Measurements from ENCODE around the gene LENG8. TPM values are rescaled to one million over a fixed set of nuclear protein-coding genes. Genes with fewer than 3 reads are reported as not detected.

LENG8 gene
- total RNA-seq, 1 experiment from 2014 or later, result 55.5 TPM

DNA sequence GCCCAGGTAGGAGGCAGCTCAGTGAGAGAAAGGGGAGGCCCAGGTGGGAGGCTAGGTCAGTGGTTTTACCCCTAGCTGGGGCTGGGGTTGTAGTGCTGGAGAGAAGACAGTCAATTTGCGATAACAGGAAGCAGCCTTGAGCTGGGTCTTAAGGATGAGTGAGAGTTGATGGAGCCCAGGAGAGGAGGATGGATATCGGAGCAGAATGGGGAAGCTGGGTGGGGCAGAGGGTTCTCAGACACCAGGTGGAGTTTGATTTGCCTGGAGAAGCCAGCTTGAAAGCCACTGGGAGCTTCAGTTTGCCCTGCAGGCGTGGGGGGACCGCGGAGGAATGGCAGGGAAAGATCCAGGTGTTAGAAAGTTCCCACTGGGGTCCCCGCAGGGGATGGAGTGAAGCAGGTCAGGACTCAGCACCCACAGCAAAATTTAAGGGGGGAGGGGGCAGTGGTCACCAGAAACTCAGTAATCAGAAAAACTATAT, 24.9 kb downstream of the LENG8 start:
- Histone ChIP-seq H3K4me2 (ENCODE audit: low read length) (no peak overlapping the region), H2AFZ (ENCODE audit: low read length) (no peak overlapping the region), H3K9ac (ENCODE audit: low read length) (no peak overlapping the region), H3F3A (ENCODE audit: low read length, unreplicated experiment) (no peaks in the 10 kb centered on the region), H3K79me2 (ENCODE audit: low read length) (no peaks in the 10 kb centered on the region), H3K27me3 (ENCODE audit: low read length) (peaks cover 24% of the 10 kb centered on the region), H3K4me3 (ENCODE audit: low read length) (no peak overlapping the region), H3K9me2 (replicated peaks; ENCODE audit: low read length) (no peaks in the 10 kb centered on the region), H3K4me1 (ENCODE audit: insufficient read depth, low read length) (peaks cover 13% of the 10 kb centered on the region; the same call in 1 of the 2 replicates), H3K36me3 (ENCODE audit: low read depth, low read length) (no peaks in the 10 kb centered on the region), H3K9me3 (ENCODE audit: low read length) (no peaks in the 10 kb centered on the region), H3K27ac (ENCODE audit: low read length) (no peak overlapping the region), H4K20me1 (ENCODE audit: low read length) (no peaks in the 10 kb centered on the region)
- no peak for TF ChIP-seq EZH2phosphoT487 (IDR thresholded peaks at IDR 0.05; ENCODE audit: borderline replicate concordance, low read length)
- TF ChIP-seq EZH2 (IDR thresholded peaks at IDR 0.05; ENCODE audit: low read length, unreplicated experiment), result no peak
- TF ChIP-seq CTCF (conservative IDR thresholded peaks at IDR 0.05; ENCODE audit: low read depth, low read length), result no peak
- BruUV-seq (replicated peaks), result no TSS peak
- DNase-seq (no peak), ATAC-seq (no peak)
- ChIA-PET POLR2A (ENCODE audit: unreplicated experiment) (no interaction called here), CTCF (no interaction called here)
- intact Hi-C loops (cut with micrococcal nuclease), result no loop called here

DNA sequence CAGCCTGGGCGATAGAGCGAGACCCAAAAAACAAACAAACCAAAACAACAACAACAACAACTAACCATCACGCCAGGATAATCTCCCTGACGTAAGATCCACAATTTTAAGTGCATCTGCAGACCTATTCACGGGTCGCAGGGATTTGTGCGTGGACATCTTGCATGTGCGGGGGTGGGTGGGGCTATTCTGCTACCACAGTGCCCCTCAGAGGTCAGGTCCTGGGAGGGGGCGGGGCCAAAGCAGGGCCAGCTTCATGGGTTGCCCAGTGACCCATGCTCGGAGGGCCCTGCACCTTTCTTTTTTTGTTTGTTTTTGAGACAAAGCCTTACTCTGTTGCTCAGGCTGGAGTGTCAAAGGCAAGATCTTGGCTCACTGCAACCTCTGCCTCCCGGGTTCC, 26.7 kb downstream of the LENG8 start:
- Histone ChIP-seq H2AFZ (ENCODE audit: low read length) (no peak overlapping the region), H3K27me3 (ENCODE audit: low read length) (peaks cover 15% of the 10 kb centered on the region), H3K9me3 (ENCODE audit: low read length) (no peaks in the 10 kb centered on the region), H3K4me2 (ENCODE audit: low read length) (no peak overlapping the region), H3K27ac (ENCODE audit: low read length) (no peak overlapping the region), H3K79me2 (ENCODE audit: low read length) (no peaks in the 10 kb centered on the region), H4K20me1 (ENCODE audit: low read length) (no peaks in the 10 kb centered on the region), H3K36me3 (ENCODE audit: low read depth, low read length) (no peaks in the 10 kb centered on the region), H3K9me2 (replicated peaks; ENCODE audit: low read length) (no peaks in the 10 kb centered on the region), H3K9ac (ENCODE audit: low read length) (no peak overlapping the region), H3K4me3 (ENCODE audit: low read length) (no peak overlapping the region), H3F3A (ENCODE audit: low read length, unreplicated experiment) (no peaks in the 10 kb centered on the region), H3K4me1 (ENCODE audit: insufficient read depth, low read length) (peaks cover 8% of the 10 kb centered on the region; the same call in 1 of the 2 replicates)
- no TSS peak for BruUV-seq (replicated peaks)
- ATAC-seq (no peak), DNase-seq (no peak)
- POLR2A ChIA-PET (ENCODE audit: unreplicated experiment), result no interaction called here
- intact Hi-C loops (cut with micrococcal nuclease), result no loop called here
- CTCF ChIA-PET, result no interaction called here
- TF ChIP-seq CTCF (conservative IDR thresholded peaks at IDR 0.05; ENCODE audit: low read depth, low read length), result no peak
- TF ChIP-seq EZH2 (IDR thresholded peaks at IDR 0.05; ENCODE audit: low read length, unreplicated experiment), result no peak
- no peak for TF ChIP-seq EZH2phosphoT487 (IDR thresholded peaks at IDR 0.05; ENCODE audit: borderline replicate concordance, low read length)

DNA sequence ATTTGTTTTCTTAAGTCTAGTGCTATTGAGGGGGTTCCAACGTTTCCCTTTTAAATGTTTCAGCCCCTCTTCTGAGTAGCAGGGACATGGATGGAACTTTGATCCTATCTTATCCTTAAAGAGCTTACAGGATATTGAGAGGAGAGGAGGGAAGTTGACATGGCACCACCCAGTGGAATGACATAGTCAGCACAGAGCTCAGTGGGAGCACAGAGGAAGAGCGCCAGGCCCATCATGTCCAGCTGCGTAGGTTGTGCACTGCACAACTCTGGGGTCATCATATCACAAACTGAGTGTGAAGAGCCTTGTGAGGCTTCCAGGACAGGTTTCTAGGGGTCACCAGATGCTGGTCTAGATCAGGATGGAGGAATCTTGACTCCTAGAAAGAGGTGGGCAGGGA, 28.7 kb downstream of the LENG8 start:
- Histone ChIP-seq H3K9me3 (ENCODE audit: low read length) (no peaks in the 10 kb centered on the region), H3K9me2 (replicated peaks; ENCODE audit: low read length) (no peaks in the 10 kb centered on the region), H3K4me1 (ENCODE audit: insufficient read depth, low read length) (no peaks in the 10 kb centered on the region), H3K27ac (ENCODE audit: low read length) (no peak overlapping the region), H3K36me3 (ENCODE audit: low read depth, low read length) (no peaks in the 10 kb centered on the region), H3K27me3 (ENCODE audit: low read length) (0 out of 2 replicates have a peak, but pooled peaks cover 7% of the 10 kb centered on the region), H3K79me2 (ENCODE audit: low read length) (no peaks in the 10 kb centered on the region), H2AFZ (ENCODE audit: low read length) (no peak overlapping the region), H3K9ac (ENCODE audit: low read length) (no peak overlapping the region), H4K20me1 (ENCODE audit: low read length) (no peaks in the 10 kb centered on the region), H3K4me2 (ENCODE audit: low read length) (no peak overlapping the region), H3F3A (ENCODE audit: low read length, unreplicated experiment) (no peaks in the 10 kb centered on the region), H3K4me3 (ENCODE audit: low read length) (no peak overlapping the region)
- no TSS peak for BruUV-seq (replicated peaks)
- peak; percentile 46 for DNase-seq
- ChIA-PET POLR2A (ENCODE audit: unreplicated experiment) (no interaction called here), CTCF (interaction anchor here (0.7 to 1.0 kb wide), 3 partner anchors 47 to 197 kb away, joined by 3 to 15 read pairs (median 3); no protein-coding TSS in a partner anchor)
- ATAC-seq, result peak; percentile 67
- intact Hi-C loops (cut with micrococcal nuclease), result no loop called here
- TF ChIP-seq EZH2 (IDR thresholded peaks at IDR 0.05; ENCODE audit: low read length, unreplicated experiment) (no peak), CTCF (conservative IDR thresholded peaks at IDR 0.05; ENCODE audit: low read depth, low read length) (peak; percentile 52)

Measured in PC-3 (cell line).